Left ventricle myocardium inferior (tissue), 1 donor: Measurements from ENCODE around the gene LTF. TPM values are rescaled to one million over a fixed set of nuclear protein-coding genes. Genes with fewer than 3 reads are reported as not detected.
A peak's percentile ranks its signal among the peaks of the same experiment; 100 is the strongest.
"Not testable (repeated sequence)": the region's sequence is repeated elsewhere in the genome, so short reads cannot be mapped to it uniquely, and the experiment has no call there.

Experiments
- DNase-seq: peaks from one replicate; pipeline ENCODE4 v3.0.0-alpha.2; 2020
- H3K27ac ChIP-seq: fragments of 200-600 bp; replicated peaks from 2 replicates; pipeline ENCODE4 v1.8.0; 2021
- H3K27me3 ChIP-seq: fragments of 200-600 bp; 2 replicates; pipeline ENCODE4 v1.8.0; 2021; ENCODE audit warnings: low read depth
- H3K36me3 ChIP-seq: fragments of 200-600 bp; 2 replicates; pipeline ENCODE4 v1.8.0; 2021
- H3K4me1 ChIP-seq: fragments of 200-600 bp; 2 replicates; pipeline ENCODE4 v1.8.0; 2021
- H3K4me3 ChIP-seq: fragments of 200-600 bp; 2 replicates; pipeline ENCODE4 v1.8.0; 2021; ENCODE audit warnings: mild to moderate bottlenecking, moderate library complexity
- H3K9me3 ChIP-seq: fragments of 200-600 bp; replicated peaks from 2 replicates; pipeline ENCODE4 v1.8.0; 2021
- intact Hi-C: fragments of 100-400 bp; cut with micrococcal nuclease; formaldehyde crosslinking; loops from one replicate; pipeline ENCODE4 v1.11.0; 2022
- total RNA-seq: library from RNA; stranded (reverse); fragmentation: NEBNext Ultra II Directional; extraction: Animal tissue kit (Norgen Biotek cat#: 25700); gene quantifications from one replicate; pipeline ENCODE4 v1.2.1, GENCODE V29; 2021
- TF ChIP-seq, protein P1 (sequence below): fragments of 200-600 bp; IDR thresholded peaks from 2 replicates; pipeline ENCODE4 v1.8.0; 2021; ENCODE audit warnings: antibody characterized with exemption, mild to moderate bottlenecking, borderline replicate concordance
- donor health status: DM: no; HTN: yes; CAD: no; lungs with severe emphysema.

The LTF gene
- total RNA-seq, 1 donor from 2014 or later = 2.7 TPM

DNA sequence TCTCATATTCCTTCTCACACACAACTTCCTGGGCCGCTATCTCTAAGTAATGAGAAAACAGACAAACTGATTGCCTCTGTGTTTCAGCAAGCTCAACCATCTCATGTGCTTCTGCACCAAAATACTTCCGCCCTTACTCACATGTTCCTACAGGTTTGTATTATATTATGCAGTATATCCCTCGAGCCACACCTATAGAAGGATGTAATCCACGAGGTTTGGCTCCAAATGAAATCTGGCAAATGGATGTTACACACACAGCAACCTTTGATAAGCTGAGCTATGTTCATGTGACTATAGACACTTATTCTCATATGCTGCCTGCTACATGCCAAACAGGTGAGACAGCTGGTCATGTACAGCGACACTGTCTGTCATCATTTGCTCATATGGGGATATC is 35.0 kb downstream of the LTF start:
- DNase-seq = no peak
- Histone ChIP-seq H3K36me3 (peaks cover 18% of the 10 kb centered on the region), H3K4me3 (no peak overlapping the region), H3K4me1 (peaks cover 21% of the 10 kb centered on the region), H3K27me3 (no peaks in the 10 kb centered on the region), H3K9me3 (peaks cover 22% of the 10 kb centered on the region), H3K27ac (no peak overlapping the region)
- TF ChIP-seq, protein P1, sequence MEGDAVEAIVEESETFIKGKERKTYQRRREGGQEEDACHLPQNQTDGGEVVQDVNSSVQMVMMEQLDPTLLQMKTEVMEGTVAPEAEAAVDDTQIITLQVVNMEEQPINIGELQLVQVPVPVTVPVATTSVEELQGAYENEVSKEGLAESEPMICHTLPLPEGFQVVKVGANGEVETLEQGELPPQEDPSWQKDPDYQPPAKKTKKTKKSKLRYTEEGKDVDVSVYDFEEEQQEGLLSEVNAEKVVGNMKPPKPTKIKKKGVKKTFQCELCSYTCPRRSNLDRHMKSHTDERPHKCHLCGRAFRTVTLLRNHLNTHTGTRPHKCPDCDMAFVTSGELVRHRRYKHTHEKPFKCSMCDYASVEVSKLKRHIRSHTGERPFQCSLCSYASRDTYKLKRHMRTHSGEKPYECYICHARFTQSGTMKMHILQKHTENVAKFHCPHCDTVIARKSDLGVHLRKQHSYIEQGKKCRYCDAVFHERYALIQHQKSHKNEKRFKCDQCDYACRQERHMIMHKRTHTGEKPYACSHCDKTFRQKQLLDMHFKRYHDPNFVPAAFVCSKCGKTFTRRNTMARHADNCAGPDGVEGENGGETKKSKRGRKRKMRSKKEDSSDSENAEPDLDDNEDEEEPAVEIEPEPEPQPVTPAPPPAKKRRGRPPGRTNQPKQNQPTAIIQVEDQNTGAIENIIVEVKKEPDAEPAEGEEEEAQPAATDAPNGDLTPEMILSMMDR = no peak
- intact Hi-C loops = no loop called here

DNA sequence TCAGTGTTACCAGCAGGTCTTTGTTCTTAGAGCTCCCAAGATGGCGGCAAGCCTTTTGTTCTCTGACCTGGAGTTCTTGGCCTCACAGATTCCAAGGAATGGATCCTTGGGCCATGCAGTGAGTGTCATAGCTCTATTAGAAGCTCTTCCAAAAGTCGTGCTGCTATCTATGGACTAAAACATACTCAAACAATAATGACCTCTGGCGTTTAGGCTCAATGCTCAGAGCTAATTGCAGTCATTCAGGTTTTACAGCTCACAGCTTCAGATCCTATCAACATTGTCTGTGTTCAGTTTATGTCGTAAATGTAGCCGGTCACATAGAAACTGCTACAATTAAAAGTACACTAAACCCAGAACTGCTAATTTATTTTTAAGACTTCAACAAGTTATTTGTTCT is 35.5 kb downstream of the LTF start:
- Histone ChIP-seq H3K27me3 (no peaks in the 10 kb centered on the region), H3K4me1 (peaks cover 21% of the 10 kb centered on the region), H3K4me3 (no peak overlapping the region), H3K9me3 (peaks cover 22% of the 10 kb centered on the region), H3K36me3 (peaks cover 18% of the 10 kb centered on the region), H3K27ac (no peak overlapping the region)
- TF ChIP-seq, protein P1 = no peak
- DNase-seq = no peak
- intact Hi-C loops = no loop called here

DNA sequence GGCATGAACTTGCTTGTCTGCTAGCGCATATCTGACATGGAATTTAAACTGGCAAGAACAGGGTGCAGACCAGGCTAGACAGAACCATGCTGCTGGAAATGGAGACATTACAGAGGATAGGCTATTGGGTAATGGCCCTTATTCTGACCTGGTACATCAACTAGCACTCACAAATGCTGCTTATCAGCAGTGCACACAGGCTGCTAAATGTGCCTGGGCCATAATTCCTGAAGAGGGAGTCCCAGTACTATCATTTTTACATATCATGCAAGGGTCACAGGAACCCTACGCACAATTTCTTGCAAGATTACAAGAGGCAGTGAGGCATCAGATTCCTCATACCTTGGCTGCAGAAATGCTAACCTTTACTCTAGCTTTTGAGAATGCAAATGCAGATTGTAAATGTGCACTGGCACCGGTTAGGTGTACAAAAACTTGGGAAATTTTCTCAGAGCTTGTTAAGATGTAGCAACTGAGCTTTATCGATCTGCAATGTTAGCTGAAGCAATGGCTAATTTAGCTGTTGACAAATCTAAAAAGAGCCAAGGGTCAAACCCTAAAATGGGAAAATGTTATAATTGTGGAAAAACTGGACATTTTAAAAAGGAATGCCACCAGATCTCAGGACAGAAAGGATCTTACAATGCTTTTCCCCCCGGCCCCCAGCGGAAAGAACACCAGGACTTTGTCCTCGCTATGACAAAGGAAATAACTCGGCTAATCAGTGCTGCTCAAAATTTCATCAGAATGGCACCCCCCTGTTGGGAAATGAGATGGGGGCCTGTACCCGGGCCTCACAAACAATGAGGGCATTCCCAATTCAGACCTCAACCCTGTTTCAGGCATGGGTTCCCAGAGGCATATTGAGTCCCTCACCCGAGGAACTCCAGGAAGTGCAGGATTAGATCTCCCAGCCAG is 36.5 kb downstream of the LTF start:
- peaks cover 22% of the 10 kb centered on the region for H3K9me3 ChIP-seq
- H3K27me3 ChIP-seq = no peaks in the 10 kb centered on the region
- no peak overlapping the region for H3K4me3 ChIP-seq
- intact Hi-C loops = no loop called here
- TF ChIP-seq, protein P1 = no peak
- DNase-seq = no peak
- H3K36me3 ChIP-seq = peaks cover 18% of the 10 kb centered on the region
- H3K4me1 ChIP-seq = peaks cover 21% of the 10 kb centered on the region
- H3K27ac ChIP-seq = peak overlapping the region; percentile 71

- Histone ChIP-seq H3K27ac (peak overlapping the region; percentile 71), H3K9me3 (peaks cover 17% of the 10 kb centered on the region), H3K4me1 (peaks cover 21% of the 10 kb centered on the region), H3K36me3 (peaks cover 18% of the 10 kb centered on the region)
- TF ChIP-seq, protein P1 = peak; percentile 44
- H3K27me3 ChIP-seq, DNase-seq, H3K4me3 ChIP-seq, intact Hi-C loops: not testable (repeated sequence)
Observed at GRCh38 chr3:46427404-46427803, 37.3 kb downstream of the LTF start.

GRCh38 chr3:46426476-46426875 is 38.2 kb downstream of the LTF start:
- H3K4me3 ChIP-seq, H3K27ac ChIP-seq, H3K27me3 ChIP-seq, H3K9me3 ChIP-seq, intact Hi-C loops, H3K36me3 ChIP-seq, DNase-seq: not testable (repeated sequence)
- H3K4me1 ChIP-seq = peaks cover 21% of the 10 kb centered on the region

DNA sequence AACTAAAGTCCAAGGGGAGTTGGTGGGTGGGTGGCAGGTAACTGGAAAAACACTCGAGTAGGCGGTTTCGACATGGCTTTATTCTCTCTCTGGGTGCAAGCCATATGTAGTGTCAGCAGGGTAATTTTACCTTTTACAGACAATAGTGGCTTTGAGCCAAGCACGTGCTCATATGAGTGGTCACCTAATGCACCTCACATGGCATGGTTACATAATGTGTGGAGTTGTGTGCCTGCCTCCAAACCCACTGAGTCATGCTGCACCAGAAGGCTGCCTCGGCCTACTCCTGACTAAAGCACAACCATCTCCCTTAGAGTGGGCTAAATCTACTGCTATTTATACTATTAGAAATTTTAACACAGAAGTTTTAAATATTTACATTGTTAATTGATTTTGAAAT is 41.1 kb downstream of the LTF start:
- H3K36me3 ChIP-seq = no peaks in the 10 kb centered on the region
- H3K9me3 ChIP-seq = no peaks in the 10 kb centered on the region
- TF ChIP-seq, protein P1 = no peak
- H3K4me1 ChIP-seq = peaks cover 19% of the 10 kb centered on the region
- H3K4me3 ChIP-seq = no peak overlapping the region
- no peak overlapping the region for H3K27ac ChIP-seq
- intact Hi-C loops = no loop called here
- no peaks in the 10 kb centered on the region for H3K27me3 ChIP-seq
- no peak for DNase-seq
